HG03442 (cell line): ENCODE results near the gene COLEC12.

ENCODE experiments used
- ATAC-seq: cut with Tn5 transposase; IDR thresholded peaks from one replicate; pipeline ENCODE4 v1.9.1; 2021; ENCODE audit warnings: mild to moderate bottlenecking, moderate library complexity; ENCODE audit not compliant: unreplicated experiment

The COLEC12 gene

GRCh38 chr18:476251-476664, 24.2 kb downstream of the COLEC12 start:
- ATAC-seq = no peak

GRCh38 chr18:475202-476031, 25.1 kb downstream of the COLEC12 start:
- ATAC-seq = no peak

GRCh38 chr18:474416-474815, 26.1 kb downstream of the COLEC12 start:
- no peak for ATAC-seq

- no peak for ATAC-seq
Measured at GRCh38 chr18:473802-474201, 26.7 kb downstream of the COLEC12 start.

- no peak for ATAC-seq
Measured at GRCh38 chr18:471716-472115, 28.8 kb downstream of the COLEC12 start.

- ATAC-seq = no peak
Measured at GRCh38 chr18:470661-471501, 29.6 kb downstream of the COLEC12 start.

GRCh38 chr18:468955-469790, 31.3 kb downstream of the COLEC12 start:
- ATAC-seq = no peak

GRCh38 chr18:463827-464541, 36.5 kb downstream of the COLEC12 start:
- no peak for ATAC-seq

GRCh38 chr18:463403-463802, 37.1 kb downstream of the COLEC12 start:
- no peak for ATAC-seq

GRCh38 chr18:461762-462161, 38.7 kb downstream of the COLEC12 start:
- ATAC-seq = no peak

GRCh38 chr18:460791-461190, 39.7 kb downstream of the COLEC12 start:
- no peak for ATAC-seq

- no peak for ATAC-seq
Measured at GRCh38 chr18:459814-460593, 40.5 kb downstream of the COLEC12 start.

- no peak for ATAC-seq
Measured at GRCh38 chr18:457521-458412, 42.7 kb downstream of the COLEC12 start.

- ATAC-seq = no peak
Measured at GRCh38 chr18:457140-457519, 43.4 kb downstream of the COLEC12 start.

GRCh38 chr18:456361-457139, 44.0 kb downstream of the COLEC12 start:
- ATAC-seq = no peak

- no peak for ATAC-seq
Measured at GRCh38 chr18:453400-453799, 47.1 kb downstream of the COLEC12 start.

- no peak for ATAC-seq
Measured at GRCh38 chr18:452816-453215, 47.7 kb downstream of the COLEC12 start.

GRCh38 chr18:449374-449773, 51.1 kb downstream of the COLEC12 start:
- ATAC-seq = no peak
